ENCODE data around the gene DPP7.

The DPP7 gene

GRCh38 chr9:137160716-137161557 lies 46.4 kb upstream of the DPP7 start:
- TF ChIP-seq CTCF (IDR thresholded peaks at IDR 0.05; ENCODE audit: low read depth, low read length), result no peak
- no peak overlapping the region for H3K4me3 ChIP-seq (replicated peaks in 1 of 2; ENCODE audit: low read depth in 2 of 2, low read length in 2 of 2)
- DNase-seq (ENCODE audit: low read depth in 2 of 2), result no peak

- no peak for TF ChIP-seq CTCF (IDR thresholded peaks at IDR 0.05; ENCODE audit: low read depth, low read length)
- H3K4me3 ChIP-seq (replicated peaks in 1 of 2; ENCODE audit: low read depth in 2 of 2, low read length in 2 of 2), result no peak overlapping the region
- no peak for DNase-seq (ENCODE audit: low read depth in 2 of 2)
Observed at GRCh38 chr9:137160054-137160425, 45.5 kb upstream of the DPP7 start.

GRCh38 chr9:137159105-137160053 lies 44.8 kb upstream of the DPP7 start:
- no peak for DNase-seq (ENCODE audit: low read depth in 2 of 2)
- no peak for TF ChIP-seq CTCF (IDR thresholded peaks at IDR 0.05; ENCODE audit: low read depth, low read length)
- no peak overlapping the region for H3K4me3 ChIP-seq (replicated peaks in 1 of 2; ENCODE audit: low read depth in 2 of 2, low read length in 2 of 2)

GRCh38 chr9:137158625-137159024 lies 44.1 kb upstream of the DPP7 start:
- no peak for DNase-seq (ENCODE audit: low read depth in 2 of 2)
- TF ChIP-seq CTCF (IDR thresholded peaks at IDR 0.05; ENCODE audit: low read depth, low read length), result no peak
- no peak overlapping the region for H3K4me3 ChIP-seq (replicated peaks in 1 of 2; ENCODE audit: low read depth in 2 of 2, low read length in 2 of 2)

GRCh38 chr9:137157618-137158415 lies 43.3 kb upstream of the DPP7 start:
- DNase-seq (ENCODE audit: low read depth in 2 of 2), result no peak
- no peak for TF ChIP-seq CTCF (IDR thresholded peaks at IDR 0.05; ENCODE audit: low read depth, low read length)
- no peak overlapping the region for H3K4me3 ChIP-seq (replicated peaks in 1 of 2; ENCODE audit: low read depth in 2 of 2, low read length in 2 of 2)

All from cardiac fibroblast (primary cell).